ENCODE results near the gene PFKFB2. TPM values are rescaled to one million over a fixed set of nuclear protein-coding genes. Genes with fewer than 3 reads are reported as not detected.

The PFKFB2 gene
- total RNA-seq, 6 experiments from 2014 or later = 2.5 to 7.0 (median 3.2) TPM

- no peaks in the 10 kb centered on the region for H3K36me3 Mint-ChIP-seq (ENCODE audit: low read depth)
- no peaks in the 10 kb centered on the region for H3K9me3 Mint-ChIP-seq
- TF ChIP-seq CTCF (IDR thresholded peaks at IDR 0.05) = no peak
- peaks cover 48% of the 10 kb centered on the region for H3K4me1 Mint-ChIP-seq (ENCODE audit: low read depth)
- no peak overlapping the region for H3K4me3 Mint-ChIP-seq
- no peak overlapping the region for H3K27ac Mint-ChIP-seq
- no peak for DNase-seq
- no peaks in the 10 kb centered on the region; the same call in 1 of the 2 replicates for H3K27me3 Mint-ChIP-seq (ENCODE audit: insufficient read depth)
These were observed 28.0 kb downstream of the PFKFB2 start for GRCh38 chr1:207081088-207081487.

- no peak for TF ChIP-seq CTCF (IDR thresholded peaks at IDR 0.05)
- Mint-ChIP-seq H3K4me3 (no peak overlapping the region), H3K4me1 (ENCODE audit: low read depth) (peaks cover 45% of the 10 kb centered on the region), H3K9me3 (no peaks in the 10 kb centered on the region), H3K36me3 (ENCODE audit: low read depth) (no peaks in the 10 kb centered on the region), H3K27ac (no peak overlapping the region), H3K27me3 (ENCODE audit: insufficient read depth) (no peaks in the 10 kb centered on the region; the same call in 1 of the 2 replicates)
- DNase-seq = no peak
These were observed 28.7 kb downstream of the PFKFB2 start for GRCh38 chr1:207081806-207082205.

GRCh38 chr1:207084232-207084631 lies 31.2 kb downstream of the PFKFB2 start:
- TF ChIP-seq CTCF (IDR thresholded peaks at IDR 0.05) = no peak
- Mint-ChIP-seq H3K4me3 (no peak overlapping the region), H3K27ac (no peak overlapping the region), H3K36me3 (ENCODE audit: low read depth) (no peaks in the 10 kb centered on the region), H3K9me3 (no peaks in the 10 kb centered on the region), H3K27me3 (ENCODE audit: insufficient read depth) (no peaks in the 10 kb centered on the region; the same call in 1 of the 2 replicates), H3K4me1 (ENCODE audit: low read depth) (peaks cover 54% of the 10 kb centered on the region)
- DNase-seq = peak; percentile 29

GRCh38 chr1:207084701-207085180 lies 31.7 kb downstream of the PFKFB2 start:
- no peaks in the 10 kb centered on the region; the same call in 1 of the 2 replicates for H3K27me3 Mint-ChIP-seq (ENCODE audit: insufficient read depth)
- H3K9me3 Mint-ChIP-seq = no peaks in the 10 kb centered on the region
- TF ChIP-seq CTCF (IDR thresholded peaks at IDR 0.05) = peak; percentile 77
- no peak overlapping the region for H3K27ac Mint-ChIP-seq
- H3K4me3 Mint-ChIP-seq = no peak overlapping the region
- no peaks in the 10 kb centered on the region for H3K36me3 Mint-ChIP-seq (ENCODE audit: low read depth)
- peak; percentile 30 for DNase-seq
- peaks cover 59% of the 10 kb centered on the region for H3K4me1 Mint-ChIP-seq (ENCODE audit: low read depth)

- H3K36me3 Mint-ChIP-seq (ENCODE audit: low read depth) = no peaks in the 10 kb centered on the region
- no peak overlapping the region for H3K27ac Mint-ChIP-seq
- DNase-seq = no peak
- peaks cover 59% of the 10 kb centered on the region for H3K4me1 Mint-ChIP-seq (ENCODE audit: low read depth)
- no peaks in the 10 kb centered on the region for H3K9me3 Mint-ChIP-seq
- H3K4me3 Mint-ChIP-seq = no peak overlapping the region
- no peaks in the 10 kb centered on the region; the same call in 1 of the 2 replicates for H3K27me3 Mint-ChIP-seq (ENCODE audit: insufficient read depth)
- TF ChIP-seq CTCF (IDR thresholded peaks at IDR 0.05) = no peak
These were observed 32.8 kb downstream of the PFKFB2 start for GRCh38 chr1:207085887-207086286.
